ENCODE results near the gene TCF12. TPM values are rescaled to one million over a fixed set of nuclear protein-coding genes. Genes with fewer than 3 reads are reported as not detected.

Gene TCF12
- total and polyA plus RNA-seq, 2 donors (not counting 3 experiments of a cell fraction or from before 2014, with no cell fraction given) = 72.1 to 133 TPM

DNA sequence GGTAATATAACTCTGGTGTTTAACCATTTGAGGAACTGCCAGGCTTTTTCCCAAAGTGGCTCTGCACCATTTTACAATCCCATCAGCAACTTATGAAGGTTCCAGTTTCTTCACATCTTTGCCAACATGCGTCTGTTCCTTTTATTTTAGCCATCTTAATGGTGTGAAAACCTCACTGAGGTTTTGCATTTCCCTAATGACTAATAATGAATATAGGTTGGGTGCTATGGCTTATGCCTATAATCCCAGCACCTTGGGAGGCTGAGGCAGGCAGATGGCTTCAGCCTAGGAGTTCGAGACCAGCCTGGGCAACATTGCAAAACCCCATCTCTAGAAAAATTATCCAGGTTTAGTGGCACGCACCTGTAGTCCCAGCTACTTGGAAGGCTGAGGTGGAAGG lies 210.6 kb downstream of the TCF12 start:
- intact Hi-C loops (cut with micrococcal nuclease) = no loop called here
- TF ChIP-seq FOS (IDR thresholded peaks at IDR 0.05; ENCODE audit: borderline replicate concordance, insufficient read depth, low read length) (no peak), POLR2A (IDR thresholded peaks at IDR 0.05; ENCODE audit: low read depth, low read length) (no peak), GATA2 (IDR thresholded peaks at IDR 0.05; ENCODE audit: insufficient read depth, insufficient read length, low read depth, low read length) (no peak), POLR2AphosphoS5 (IDR thresholded peaks at IDR 0.05; ENCODE audit: insufficient read depth, low read depth, low read length) (no peak), JUN (IDR thresholded peaks at IDR 0.05; ENCODE audit: borderline replicate concordance, insufficient read depth, insufficient read length, low read depth) (no peak), EZH2 (IDR thresholded peaks at IDR 0.05; ENCODE audit: borderline replicate concordance, low read depth, low read length, severe bottlenecking) (no peak), MYC (IDR thresholded peaks at IDR 0.05; ENCODE audit: low read depth, low read length) (no peak)
- TF ChIP-seq, protein P1, sequence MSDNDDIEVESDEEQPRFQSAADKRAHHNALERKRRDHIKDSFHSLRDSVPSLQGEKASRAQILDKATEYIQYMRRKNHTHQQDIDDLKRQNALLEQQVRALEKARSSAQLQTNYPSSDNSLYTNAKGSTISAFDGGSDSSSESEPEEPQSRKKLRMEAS (IDR thresholded peaks at IDR 0.05; ENCODE audit: insufficient read depth, insufficient read length) = no peak
- TF ChIP-seq, protein P2, sequence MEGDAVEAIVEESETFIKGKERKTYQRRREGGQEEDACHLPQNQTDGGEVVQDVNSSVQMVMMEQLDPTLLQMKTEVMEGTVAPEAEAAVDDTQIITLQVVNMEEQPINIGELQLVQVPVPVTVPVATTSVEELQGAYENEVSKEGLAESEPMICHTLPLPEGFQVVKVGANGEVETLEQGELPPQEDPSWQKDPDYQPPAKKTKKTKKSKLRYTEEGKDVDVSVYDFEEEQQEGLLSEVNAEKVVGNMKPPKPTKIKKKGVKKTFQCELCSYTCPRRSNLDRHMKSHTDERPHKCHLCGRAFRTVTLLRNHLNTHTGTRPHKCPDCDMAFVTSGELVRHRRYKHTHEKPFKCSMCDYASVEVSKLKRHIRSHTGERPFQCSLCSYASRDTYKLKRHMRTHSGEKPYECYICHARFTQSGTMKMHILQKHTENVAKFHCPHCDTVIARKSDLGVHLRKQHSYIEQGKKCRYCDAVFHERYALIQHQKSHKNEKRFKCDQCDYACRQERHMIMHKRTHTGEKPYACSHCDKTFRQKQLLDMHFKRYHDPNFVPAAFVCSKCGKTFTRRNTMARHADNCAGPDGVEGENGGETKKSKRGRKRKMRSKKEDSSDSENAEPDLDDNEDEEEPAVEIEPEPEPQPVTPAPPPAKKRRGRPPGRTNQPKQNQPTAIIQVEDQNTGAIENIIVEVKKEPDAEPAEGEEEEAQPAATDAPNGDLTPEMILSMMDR (IDR thresholded peaks at IDR 0.05; ENCODE audit: extremely low read depth in 1 of 2, insufficient read depth in 1 of 2, low read depth in 1 of 2, low read length in 2 of 2) = no peak
- H2AFZ ChIP-seq (ENCODE audit: low read depth, low read length) = no peak overlapping the region
- no peaks in the 10 kb centered on the region for H3K9me3 ChIP-seq (replicated peaks; ENCODE audit: control insufficient read depth, insufficient read depth, low read length)
- POLR2A ChIA-PET = no interaction called here
- H3K27me3 ChIP-seq (ENCODE audit: control insufficient read depth in 2 of 2, insufficient read depth in 2 of 2, low read length in 2 of 2) = no peaks in the 10 kb centered on the region
- peaks cover 17% of the 10 kb centered on the region for H3K4me1 ChIP-seq (ENCODE audit: control insufficient read depth, extremely low read depth, insufficient read depth, low read length)
- CTCF ChIA-PET = interaction anchor here (1.9 kb wide), 1 partner anchor 10 kb away, joined by 4 read pairs; no protein-coding TSS in a partner anchor
- H3K27ac ChIP-seq (ENCODE audit: insufficient read depth, low read depth, low read length) = no peak overlapping the region
- H3K4me2 ChIP-seq (ENCODE audit: insufficient read depth, low read length) = no peak overlapping the region
- dilution Hi-C loops (cut with MboI; ENCODE audit: extremely low pct_ligation_motif_present, low sequenced_read_pairs) = no loop called here
- H3K36me3 ChIP-seq (ENCODE audit: control insufficient read depth in 2 of 2, extremely low read depth in 1 of 2, insufficient read depth in 2 of 2, low read length in 2 of 2) = no peaks in the 10 kb centered on the region
- H3K79me2 ChIP-seq (ENCODE audit: control insufficient read depth, insufficient read depth, low read length) = peaks cover 17% of the 10 kb centered on the region
- H3K9me1 ChIP-seq (replicated peaks; ENCODE audit: control insufficient read depth, extremely low read depth, insufficient read depth, low read length) = no peaks in the 10 kb centered on the region
- BruUV-seq (replicated peaks) = no TSS peak
- no peak overlapping the region for H3K4me3 ChIP-seq (replicated peaks in 1 of 3; ENCODE audit: insufficient read depth in 1 of 3, low read depth in 1 of 3, low read length in 3 of 3)
- no peak overlapping the region for H3K9ac ChIP-seq (replicated peaks; ENCODE audit: extremely low read depth, insufficient read depth, low read length)
- DNase-seq (ENCODE audit: low read depth, low spot score) (no peak), FAIRE-seq (no peak)
- no peaks in the 10 kb centered on the region for H4K20me1 ChIP-seq (replicated peaks; ENCODE audit: control insufficient read depth, extremely low read depth, insufficient read depth, low read length)
